A549 (cell line): ENCODE data around the gene SHISAL2A. TPM values are rescaled to one million over a fixed set of nuclear protein-coding genes. Genes with fewer than 3 reads are reported as not detected.

Source experiments
- ATAC-seq, 2 experiments: fragments of 200-7000 bp in 1 of 2; fragments of >200 bp in 1 of 2; cut with Nextera tagmentation in 1 of 2; cut with Tn5 transposase in 1 of 2; 3 replicates each; pipeline versions ENCODE4 v1.8.0 to v1.9.1; 2018 to 2020; ENCODE audit warnings: mild to moderate bottlenecking in 1 of 2, moderate library complexity in 1 of 2
- CTCF ChIA-PET: fragments of 300-600 bp; sonication (Branson Sonifier 250); formaldehyde crosslinking; extraction: SDS; loops from one replicate; lab custom pipeline; 2021; ENCODE audit warnings: antibody characterized with exemption, inconsistent platforms; lab: Yijun Ruan, JAX
- POLR2A ChIA-PET: fragments of 350-600 bp; formaldehyde crosslinking; extraction: SDS; loops from one replicate; lab custom pipeline; 2021; ENCODE audit warnings: antibody characterized with exemption, inconsistent platforms; lab: Yijun Ruan, JAX
- DNase-seq, 2 experiments: peaks; one replicate each; pipeline versions ENCODE4 v3.0.0 to v3.0.0-alpha.2; 2011 to 2016; ENCODE audit warnings: low read depth in 1 of 2, low spot score in 1 of 2
- FAIRE-seq: peaks from 2 replicates; lab custom pipeline; 2011; peaks lifted over from hg19 to GRCh38; lab: Jason Lieb, UNC
- H3K27ac ChIP-seq, 2 experiments: fragments of >200 bp; sonication (Bioruptor Twin); formaldehyde crosslinking; 3 replicates each; pipeline ENCODE4 v1.5.1; 2016 to 2017
- H3K4me1 ChIP-seq: fragments of >200 bp; sonication (Bioruptor Twin); formaldehyde crosslinking; 3 replicates; pipeline ENCODE4 v1.6.1; 2016
- H3K4me2 ChIP-seq: fragments of >200 bp; sonication (Bioruptor Twin); formaldehyde crosslinking; 3 replicates; pipeline ENCODE4 v1.6.1; 2016
- H3K4me3 ChIP-seq: fragments of >200 bp; sonication (Bioruptor Twin); formaldehyde crosslinking; 3 replicates; pipeline ENCODE4 v1.5.1; 2016
- H3K9me3 ChIP-seq: fragments of >200 bp; sonication (Bioruptor Twin); formaldehyde crosslinking; 3 replicates; pipeline ENCODE4 v1.6.1; 2016
- CEBPB ChIP-seq, 2 experiments: fragments of >200 bp in 1 of 2; sonication (Bioruptor Twin) in 1 of 2; formaldehyde crosslinking in 1 of 2; IDR thresholded peaks; 2 replicates each; pipeline ENCODE4 v1.6.1; 2012 to 2016
- CHD2 ChIP-seq: fragments of 150-350 bp; IDR thresholded peaks from 2 replicates; pipeline ENCODE4 v1.6.1; 2014; ENCODE audit warnings: low read length; ENCODE audit not compliant: partially characterized antibody
- EP300 ChIP-seq, 2 experiments: fragments of >200 bp; sonication (Bioruptor Twin); formaldehyde crosslinking; IDR thresholded peaks; 2 replicates in 1 of 2; 3 replicates in 1 of 2; pipeline ENCODE4 v1.6.1; 2016 to 2017
- ESRRA ChIP-seq: fragments of 150-350 bp; IDR thresholded peaks from 2 replicates; pipeline ENCODE4 v1.6.1; 2014; ENCODE audit warnings: mild to moderate bottlenecking, low read length, borderline replicate concordance
- FOXS1 ChIP-seq: fragments of 250-450 bp; sonication (Bioruptor Pico); IDR thresholded peaks from 2 replicates; pipeline ENCODE4 v1.5.0; 2020; ENCODE audit warnings: mild to moderate bottlenecking, moderate library complexity
- HOXB13 ChIP-seq: fragments of 250-450 bp; sonication (Bioruptor Pico); IDR thresholded peaks from 2 replicates; pipeline ENCODE4 v1.5.0; 2020; ENCODE audit warnings: low read depth, mild to moderate bottlenecking, moderate library complexity
- HOXB5 ChIP-seq: fragments of 250-450 bp; sonication (Bioruptor Pico); IDR thresholded peaks from 2 replicates; pipeline ENCODE4 v1.5.0; 2020; ENCODE audit warnings: mild to moderate bottlenecking, moderate library complexity
- MAFK ChIP-seq: fragments of 450-650 bp; IDR thresholded peaks from 2 replicates; pipeline ENCODE4 v1.6.1; 2014; ENCODE audit not compliant: partially characterized antibody
- MAZ ChIP-seq: fragments of 150-350 bp; IDR thresholded peaks from 2 replicates; pipeline ENCODE4 v1.6.1; 2014; ENCODE audit warnings: antibody characterized with exemption, low read depth, low read length, borderline replicate concordance
- MYC ChIP-seq: IDR thresholded peaks from 2 replicates; pipeline ENCODE4 v1.6.1; 2012; ENCODE audit warnings: mild to moderate bottlenecking, inconsistent platforms, low read length, improper control_type of control experiment, borderline replicate concordance
- NFE2L2 ChIP-seq: fragments of 150-350 bp; conservative IDR thresholded peaks from 2 replicates; pipeline ENCODE4 v1.6.1; 2014; ENCODE audit warnings: low read length
- NR3C1 ChIP-seq: fragments of >200 bp; sonication (Bioruptor Twin); formaldehyde crosslinking; IDR thresholded peaks from 3 replicates; pipeline ENCODE4 v1.6.1; 2017
- POLR2A ChIP-seq: IDR thresholded peaks from 2 replicates; pipeline ENCODE4 v1.6.1; 2012; ENCODE audit warnings: mild to moderate bottlenecking, low read length
- POLR2AphosphoS2 ChIP-seq: conservative IDR thresholded peaks from 2 replicates; pipeline ENCODE4 v1.6.1; 2012; ENCODE audit warnings: low read length, improper control_type of control experiment, inconsistent platforms
- RFX5 ChIP-seq: fragments of 450-650 bp; IDR thresholded peaks from 2 replicates; pipeline ENCODE4 v1.7.1; 2014; ENCODE audit warnings: antibody characterized with exemption, mild to moderate bottlenecking, moderate library complexity
- RNF2 ChIP-seq: fragments of 200-600 bp; sonication (generic); IDR thresholded peaks from 2 replicates; pipeline ENCODE4 v1.6.1; 2016; ENCODE audit warnings: low read depth, mild to moderate bottlenecking, antibody characterized with exemption, moderate library complexity, borderline replicate concordance
- SMC3 ChIP-seq: fragments of >200 bp; sonication (Bioruptor Twin); formaldehyde crosslinking; IDR thresholded peaks from 3 replicates; pipeline ENCODE4 v1.6.1; 2018; ENCODE audit warnings: inconsistent platforms
- ZC3H11A ChIP-seq: fragments of 450-650 bp; IDR thresholded peaks from 2 replicates; pipeline ENCODE4 v1.6.1; 2014; ENCODE audit warnings: antibody characterized with exemption, mild to moderate bottlenecking
- ZSCAN20 ChIP-seq: fragments of 250-450 bp; sonication (Bioruptor Pico); IDR thresholded peaks from 2 replicates; pipeline ENCODE4 v1.8.0; 2022; ENCODE audit warnings: mild to moderate bottlenecking, moderate library complexity
- WGBS: methylation state at CpG from one replicate; pipeline ENCODE4 v1.1.6; 2017; ENCODE audit errors: missing lambda C conversion rate; 5-methylcytosine and 5-hydroxymethylcytosine counted together
- polyA plus RNA-seq, 4 experiments: library from polyadenylated mRNA; depleted of rRNA in 3 of 4; stranded (reverse); fragments of >200 nt; fragmentation: RNase III in 1 of 4; extraction: RNeasy Plus Mini Kit Qiagen cat#74134 plus additional on column Dnase treatment in 1 of 4; gene quantifications; 2 replicates in 3 of 4; 3 replicates in 1 of 4; pipeline ENCODE4 v1.2.3, GENCODE V29; 2011 to 2017
- TF ChIP-seq, protein P1 (sequence below): fragments of >200 bp; sonication (Bioruptor Twin); formaldehyde crosslinking; IDR thresholded peaks from 3 replicates; pipeline ENCODE4 v1.5.1; 2016
- TF ChIP-seq, protein P2 (sequence below): fragments of >200 bp; sonication (Bioruptor Twin); formaldehyde crosslinking; IDR thresholded peaks from 2 replicates; pipeline ENCODE4 v1.6.1; 2016
- TF ChIP-seq, protein P3 (sequence below): fragments of 150-350 bp; IDR thresholded peaks from 2 replicates; pipeline ENCODE4 v1.6.1; 2014; ENCODE audit warnings: low read depth, mild to moderate bottlenecking, low read length
- TF ChIP-seq, protein P4 (sequence below): fragments of 250-450 bp; sonication (Bioruptor Pico); IDR thresholded peaks from 2 replicates; pipeline ENCODE4 v1.5.0; 2021; ENCODE audit warnings: mild to moderate bottlenecking, moderate library complexity, borderline replicate concordance
- TF ChIP-seq, protein P5 (sequence below): IDR thresholded peaks from 2 replicates; pipeline ENCODE4 v1.6.1; 2012

The SHISAL2A gene
- polyA plus RNA-seq, 2 of the 4 experiments (the other 2 are of a cell fraction) = not detected

DNA sequence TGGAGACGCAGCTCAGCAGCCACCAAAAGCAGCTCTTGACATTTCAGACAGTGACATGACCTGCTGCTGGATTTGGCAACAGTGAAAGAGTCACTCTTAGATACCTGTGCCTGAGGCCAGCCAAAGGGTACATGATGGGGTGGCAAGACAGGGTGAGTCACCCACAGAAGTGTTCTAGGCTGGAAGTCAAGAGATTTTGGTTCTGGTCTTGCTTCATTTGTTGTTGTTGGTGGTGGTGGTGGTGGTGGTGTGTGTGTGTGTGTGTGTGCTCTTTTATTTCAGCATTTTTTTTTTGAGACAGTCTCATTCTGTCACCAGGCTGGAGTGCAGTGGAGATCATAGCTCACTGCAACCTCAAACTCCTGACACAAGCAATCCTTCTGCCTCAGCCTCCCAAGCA, 25.8 kb downstream of the SHISAL2A start:
- WGBS = 82% methylated on average over 1 of the region's 1 CpG
- FAIRE-seq = no peak
- H3K27ac ChIP-seq = peak overlapping the region in 1 of 2 experiments; percentile 78; a peak in 1 of 6 replicates

DNA sequence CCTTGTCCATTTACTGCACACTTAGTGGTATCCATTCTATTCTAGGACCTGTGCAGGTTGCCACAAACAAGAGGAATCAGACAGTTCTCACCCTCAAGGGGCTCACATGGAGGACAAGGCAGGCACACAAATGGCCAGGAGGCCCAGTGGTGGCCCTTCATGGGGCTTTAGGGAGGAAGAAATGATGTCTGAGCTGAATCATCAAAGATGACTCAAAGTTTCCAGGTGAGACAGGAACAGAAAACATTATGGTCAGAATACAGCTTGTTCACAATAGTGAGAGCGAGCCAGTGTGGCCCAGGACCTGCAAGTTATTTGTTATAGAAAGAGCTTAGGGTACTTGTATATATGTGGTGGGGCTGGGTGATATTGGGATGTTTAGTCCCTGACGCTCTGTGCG, 26.4 kb downstream of the SHISAL2A start:
- no peak for FAIRE-seq
- ChIA-PET POLR2A (no interaction called here), CTCF (interaction anchor here (1.4 kb wide), 1 partner anchor 29 kb away, joined by 3 read pairs; no protein-coding TSS in a partner anchor)
- no peak for DNase-seq
- no peak for TF ChIP-seq NR3C1
- TF ChIP-seq, protein P1, sequence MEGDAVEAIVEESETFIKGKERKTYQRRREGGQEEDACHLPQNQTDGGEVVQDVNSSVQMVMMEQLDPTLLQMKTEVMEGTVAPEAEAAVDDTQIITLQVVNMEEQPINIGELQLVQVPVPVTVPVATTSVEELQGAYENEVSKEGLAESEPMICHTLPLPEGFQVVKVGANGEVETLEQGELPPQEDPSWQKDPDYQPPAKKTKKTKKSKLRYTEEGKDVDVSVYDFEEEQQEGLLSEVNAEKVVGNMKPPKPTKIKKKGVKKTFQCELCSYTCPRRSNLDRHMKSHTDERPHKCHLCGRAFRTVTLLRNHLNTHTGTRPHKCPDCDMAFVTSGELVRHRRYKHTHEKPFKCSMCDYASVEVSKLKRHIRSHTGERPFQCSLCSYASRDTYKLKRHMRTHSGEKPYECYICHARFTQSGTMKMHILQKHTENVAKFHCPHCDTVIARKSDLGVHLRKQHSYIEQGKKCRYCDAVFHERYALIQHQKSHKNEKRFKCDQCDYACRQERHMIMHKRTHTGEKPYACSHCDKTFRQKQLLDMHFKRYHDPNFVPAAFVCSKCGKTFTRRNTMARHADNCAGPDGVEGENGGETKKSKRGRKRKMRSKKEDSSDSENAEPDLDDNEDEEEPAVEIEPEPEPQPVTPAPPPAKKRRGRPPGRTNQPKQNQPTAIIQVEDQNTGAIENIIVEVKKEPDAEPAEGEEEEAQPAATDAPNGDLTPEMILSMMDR = no peak
- TF ChIP-seq EP300 (IDR thresholded peaks at IDR 0.05) = no peak
- TF ChIP-seq CHD2 = no peak
- no peak for ATAC-seq
- WGBS = 92% methylated on average over 3 of the region's 3 CpGs
- Histone ChIP-seq H3K4me3 (no peak overlapping the region), H3K9me3 (no peaks in the 10 kb centered on the region), H3K27ac (peak overlapping the region in 1 of 2 experiments; percentile 78; a peak in 1 of 6 replicates), H3K4me2 (no peak overlapping the region; the same call in 2 of the 3 replicates), H3K4me1 (peaks cover 34% of the 10 kb centered on the region)

More for the DNA sequence above, 25.8 kb downstream of the SHISAL2A start:
- Histone ChIP-seq H3K4me1 (peaks cover 33% of the 10 kb centered on the region), H3K4me2 (no peak overlapping the region; the same call in 2 of the 3 replicates), H3K9me3 (no peaks in the 10 kb centered on the region), H3K4me3 (no peak overlapping the region)
- CTCF ChIA-PET = interaction anchor here (0.7 to 1.4 kb wide), 2 partner anchors 23 to 29 kb away, joined by 3 read pairs; no protein-coding TSS in a partner anchor
- TF ChIP-seq NFE2L2 (no peak), MAZ (no peak), ZC3H11A (no peak), HOXB5 (CRISPR knock-in tag) (no peak), CEBPB (IDR thresholded peaks at IDR 0.05) (no peak), FOXS1 (no peak), ZSCAN20 (no peak), RNF2 (no peak), MAFK (no peak), HOXB13 (CRISPR knock-in tag) (no peak), RFX5 (no peak), POLR2A (no peak), POLR2AphosphoS2 (no peak), SMC3 (no peak), MYC (no peak), ESRRA (no peak)
- TF ChIP-seq, protein P2, sequence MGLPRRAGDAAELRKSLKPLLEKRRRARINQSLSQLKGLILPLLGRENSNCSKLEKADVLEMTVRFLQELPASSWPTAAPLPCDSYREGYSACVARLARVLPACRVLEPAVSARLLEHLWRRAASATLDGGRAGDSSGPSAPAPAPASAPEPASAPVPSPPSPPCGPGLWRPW = no peak
- TF ChIP-seq, protein P3, sequence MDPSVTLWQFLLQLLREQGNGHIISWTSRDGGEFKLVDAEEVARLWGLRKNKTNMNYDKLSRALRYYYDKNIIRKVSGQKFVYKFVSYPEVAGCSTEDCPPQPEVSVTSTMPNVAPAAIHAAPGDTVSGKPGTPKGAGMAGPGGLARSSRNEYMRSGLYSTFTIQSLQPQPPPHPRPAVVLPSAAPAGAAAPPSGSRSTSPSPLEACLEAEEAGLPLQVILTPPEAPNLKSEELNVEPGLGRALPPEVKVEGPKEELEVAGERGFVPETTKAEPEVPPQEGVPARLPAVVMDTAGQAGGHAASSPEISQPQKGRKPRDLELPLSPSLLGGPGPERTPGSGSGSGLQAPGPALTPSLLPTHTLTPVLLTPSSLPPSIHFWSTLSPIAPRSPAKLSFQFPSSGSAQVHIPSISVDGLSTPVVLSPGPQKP = no peak
- TF ChIP-seq, protein P4, sequence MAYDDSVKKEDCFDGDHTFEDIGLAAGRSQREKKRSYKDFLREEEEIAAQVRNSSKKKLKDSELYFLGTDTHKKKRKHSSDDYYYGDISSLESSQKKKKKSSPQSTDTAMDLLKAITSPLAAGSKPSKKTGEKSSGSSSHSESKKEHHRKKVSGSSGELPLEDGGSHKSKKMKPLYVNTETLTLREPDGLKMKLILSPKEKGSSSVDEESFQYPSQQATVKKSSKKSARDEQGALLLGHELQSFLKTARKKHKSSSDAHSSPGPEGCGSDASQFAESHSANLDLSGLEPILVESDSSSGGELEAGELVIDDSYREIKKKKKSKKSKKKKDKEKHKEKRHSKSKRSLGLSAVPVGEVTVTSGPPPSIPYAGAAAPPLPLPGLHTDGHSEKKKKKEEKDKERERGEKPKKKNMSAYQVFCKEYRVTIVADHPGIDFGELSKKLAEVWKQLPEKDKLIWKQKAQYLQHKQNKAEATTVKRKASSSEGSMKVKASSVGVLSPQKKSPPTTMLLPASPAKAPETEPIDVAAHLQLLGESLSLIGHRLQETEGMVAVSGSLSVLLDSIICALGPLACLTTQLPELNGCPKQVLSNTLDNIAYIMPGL = no peak
- TF ChIP-seq, protein P5, sequence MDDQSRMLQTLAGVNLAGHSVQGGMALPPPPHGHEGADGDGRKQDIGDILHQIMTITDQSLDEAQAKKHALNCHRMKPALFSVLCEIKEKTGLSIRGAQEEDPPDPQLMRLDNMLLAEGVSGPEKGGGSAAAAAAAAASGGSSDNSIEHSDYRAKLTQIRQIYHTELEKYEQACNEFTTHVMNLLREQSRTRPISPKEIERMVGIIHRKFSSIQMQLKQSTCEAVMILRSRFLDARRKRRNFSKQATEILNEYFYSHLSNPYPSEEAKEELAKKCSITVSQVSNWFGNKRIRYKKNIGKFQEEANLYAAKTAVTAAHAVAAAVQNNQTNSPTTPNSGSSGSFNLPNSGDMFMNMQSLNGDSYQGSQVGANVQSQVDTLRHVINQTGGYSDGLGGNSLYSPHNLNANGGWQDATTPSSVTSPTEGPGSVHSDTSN = no peak
- DNase-seq (no peak), ATAC-seq (no peak)
- POLR2A ChIA-PET = no interaction called here
